ENCODE measurements around the gene COL23A1. TPM values are rescaled to one million over a fixed set of nuclear protein-coding genes. Genes with fewer than 3 reads are reported as not detected.

Gene COL23A1
- total RNA-seq, 4 donors from 2014 or later, result 2.5 to 3.4 (median 3.0) TPM

DNA sequence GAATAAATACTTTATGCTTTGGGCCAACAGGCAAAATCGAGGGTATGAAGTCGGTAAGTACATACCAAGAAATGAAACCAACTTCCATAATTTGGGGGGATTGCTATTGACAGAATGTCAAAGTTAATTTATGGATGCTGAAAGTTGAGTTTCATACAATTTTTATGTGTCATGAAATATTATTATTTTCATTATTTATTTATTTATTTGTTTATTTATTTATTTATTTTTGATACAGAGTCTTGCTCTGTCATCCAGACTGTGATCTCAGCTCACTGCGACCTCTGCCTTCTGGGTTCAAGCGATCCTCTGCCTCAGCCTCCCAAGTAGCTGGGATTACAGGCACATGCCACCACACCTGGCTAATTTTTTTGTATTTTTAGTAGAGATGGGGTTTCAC lies 398.5 kb downstream of the COL23A1 start:
- 80 to 82% methylated on average over 4 of the region's 4 CpGs for WGBS, 2 donors
- intact Hi-C loops (cut with DNase I; ENCODE audit: low total_unique reads), result no loop called here
- TF ChIP-seq, protein P1, sequence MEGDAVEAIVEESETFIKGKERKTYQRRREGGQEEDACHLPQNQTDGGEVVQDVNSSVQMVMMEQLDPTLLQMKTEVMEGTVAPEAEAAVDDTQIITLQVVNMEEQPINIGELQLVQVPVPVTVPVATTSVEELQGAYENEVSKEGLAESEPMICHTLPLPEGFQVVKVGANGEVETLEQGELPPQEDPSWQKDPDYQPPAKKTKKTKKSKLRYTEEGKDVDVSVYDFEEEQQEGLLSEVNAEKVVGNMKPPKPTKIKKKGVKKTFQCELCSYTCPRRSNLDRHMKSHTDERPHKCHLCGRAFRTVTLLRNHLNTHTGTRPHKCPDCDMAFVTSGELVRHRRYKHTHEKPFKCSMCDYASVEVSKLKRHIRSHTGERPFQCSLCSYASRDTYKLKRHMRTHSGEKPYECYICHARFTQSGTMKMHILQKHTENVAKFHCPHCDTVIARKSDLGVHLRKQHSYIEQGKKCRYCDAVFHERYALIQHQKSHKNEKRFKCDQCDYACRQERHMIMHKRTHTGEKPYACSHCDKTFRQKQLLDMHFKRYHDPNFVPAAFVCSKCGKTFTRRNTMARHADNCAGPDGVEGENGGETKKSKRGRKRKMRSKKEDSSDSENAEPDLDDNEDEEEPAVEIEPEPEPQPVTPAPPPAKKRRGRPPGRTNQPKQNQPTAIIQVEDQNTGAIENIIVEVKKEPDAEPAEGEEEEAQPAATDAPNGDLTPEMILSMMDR (IDR thresholded peaks at IDR 0.05), result no peak
- TF ChIP-seq POLR2A (IDR thresholded peaks at IDR 0.05), result no peak
- DNase-seq (ENCODE audit: low spot score in 2 of 2), result no peak
- no peak overlapping the region for H3K4me3 ChIP-seq (ENCODE audit: low read depth, poor library complexity, severe bottlenecking)

DNA sequence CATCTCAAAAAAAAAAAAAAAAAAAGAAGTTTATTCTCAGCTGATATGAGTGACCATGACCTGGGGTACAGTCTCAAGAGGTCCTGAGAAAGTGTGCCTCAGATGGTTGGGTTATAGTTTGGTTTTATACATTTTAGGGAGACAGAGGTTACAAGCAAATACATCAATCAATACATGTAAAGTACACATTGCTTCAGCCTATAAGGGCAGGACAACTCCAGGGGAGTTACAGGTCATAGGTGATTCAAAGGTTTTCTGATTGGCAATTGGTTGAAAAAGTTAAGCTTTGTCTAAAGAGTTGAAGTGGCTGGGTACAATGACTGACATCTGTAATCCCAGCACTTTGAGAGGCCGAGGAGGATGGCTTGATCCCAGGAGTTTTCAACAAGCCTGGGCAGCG lies 400.8 kb downstream of the COL23A1 start:
- H3K4me3 ChIP-seq (ENCODE audit: low read depth, poor library complexity, severe bottlenecking), result no peak overlapping the region
- TF ChIP-seq, protein P1 (IDR thresholded peaks at IDR 0.05), result no peak
- TF ChIP-seq POLR2A (IDR thresholded peaks at IDR 0.05), result no peak
- WGBS, 2 donors, result 42 to 43% methylated on average over 2 of the region's 2 CpGs
- intact Hi-C loops (cut with DNase I; ENCODE audit: low total_unique reads), result no loop called here
- no peak for DNase-seq (ENCODE audit: low spot score in 2 of 2)

Other genes with a start within 250 kb of the COL23A1 start
- 10 to 100 TPM; 18.4 to 38.3 (median 34.2) TPM for gene CLK4, start 36.7 kb upstream of the COL23A1 start, total RNA-seq
- 10 to 100 TPM; 11.1 to 24.3 (median 11.9) TPM for gene ZNF354A, start 140.3 kb upstream of the COL23A1 start, total RNA-seq

Data from lower leg skin (tissue), 4 donors.